Natural killer cell (primary cell): Measurements from ENCODE around the gene TIGD1. TPM values are rescaled to one million over a fixed set of nuclear protein-coding genes. Genes with fewer than 3 reads are reported as not detected.

Experiments used
- ATAC-seq, 3 donors: fragments of 150-1000 bp in 2 of 3; fragments of 200-7000 bp in 1 of 3; cut with Tn5 transposase; 1 replicate in 1 of 3; 2 replicates in 2 of 3; pipeline ENCODE4 v1.10.0; 2021; ENCODE audit warnings: mild to moderate bottlenecking in 2 of 3, moderate library complexity in 2 of 3
- DNase-seq, 2 donors: peaks; one replicate each; pipeline versions ENCODE4 v3.0.0 to v3.0.0-alpha.2; 2013 to 2021; ENCODE audit warnings: mixed read lengths in 1 of 2
- H3K27ac ChIP-seq: one replicate; pipeline ENCODE4 v1.5.1; 2013; ENCODE audit warnings: mild to moderate bottlenecking, low read length
- H3K27me3 ChIP-seq: one replicate; pipeline ENCODE4 v1.6.1; 2013; ENCODE audit warnings: low read length; ENCODE audit not compliant: control insufficient read depth, insufficient read depth
- H3K36me3 ChIP-seq: one replicate; pipeline ENCODE4 v1.6.1; 2013; ENCODE audit warnings: low read length; ENCODE audit not compliant: control insufficient read depth, insufficient read depth
- H3K4me1 ChIP-seq: one replicate; pipeline ENCODE4 v1.6.1; 2013; ENCODE audit warnings: low read length; ENCODE audit not compliant: control insufficient read depth, insufficient read depth
- H3K4me3 ChIP-seq: one replicate; pipeline ENCODE4 v1.5.1; 2013; ENCODE audit warnings: low read length
- H3K9me3 ChIP-seq: one replicate; pipeline ENCODE4 v1.6.1; 2013; ENCODE audit warnings: low read length; ENCODE audit not compliant: control insufficient read depth, insufficient read depth
- H3K27ac Mint-ChIP-seq, 2 donors: one replicate each; pipeline ENCODE4 v1.8.0; 2022; ENCODE audit warnings: mild to moderate bottlenecking in 2 of 2, mixed read lengths in 2 of 2, moderate library complexity in 1 of 2
- H3K27me3 Mint-ChIP-seq, 2 donors: one replicate each; pipeline ENCODE4 v1.8.0; 2022; ENCODE audit warnings: low read depth in 2 of 2, mixed read lengths in 2 of 2
- H3K36me3 Mint-ChIP-seq: one replicate; pipeline ENCODE4 v1.8.0; 2022; ENCODE audit warnings: mixed read lengths
- H3K4me1 Mint-ChIP-seq, 2 donors: one replicate each; pipeline ENCODE4 v1.8.0; 2022; ENCODE audit warnings: mixed read lengths in 2 of 2
- H3K4me3 Mint-ChIP-seq: one replicate; pipeline ENCODE4 v1.8.0; 2022; ENCODE audit warnings: mild to moderate bottlenecking, moderate library complexity, mixed read lengths
- H3K9me3 Mint-ChIP-seq, 2 donors: one replicate each; pipeline ENCODE4 v1.8.0; 2022; ENCODE audit warnings: mixed read lengths in 2 of 2
- WGBS: methylation state at CpG from one replicate; pipeline ENCODE4 v1.1.7; 2013; ENCODE audit warnings: missing lambda C conversion rate; ENCODE audit not compliant: insufficient coverage; 5-methylcytosine and 5-hydroxymethylcytosine counted together
- intact Hi-C: fragments of 100-400 bp; cut with micrococcal nuclease; formaldehyde crosslinking; loops from one replicate; pipeline ENCODE4 v1.14.2; 2022
- total RNA-seq, 4 donors: library from RNA; stranded (reverse); fragments of 120-200 nt in 1 of 4; gene quantifications; one replicate each; pipeline versions ENCODE4 v1.2.3 to v1.2.4, GENCODE V29; 2013 to 2022
- TF ChIP-seq, protein P1 (sequence below): fragments of 200-600 bp; IDR thresholded peaks from one replicate; pipeline ENCODE4 v1.8.0; 2022; ENCODE audit warnings: antibody characterized with exemption

The TIGD1 gene
- total RNA-seq, 3 donors from 2014 or later (not counting 1 experiment from before 2014, with no cell fraction given) = 10.6 to 13.2 (median 12.4) TPM

GRCh38 chr2:232502911-232503808 lies 47.2 kb downstream of the TIGD1 start:
- H3K27ac ChIP-seq = no peak overlapping the region
- DNase-seq (peak; percentile 28 to 69), ATAC-seq (peak; percentile 34 to 77 (median 77))
- H3K27me3 ChIP-seq = peaks cover 17% of the 10 kb centered on the region
- no peak overlapping the region for H3K4me3 ChIP-seq
- 2% methylated on average over 75 of the region's 75 CpGs for WGBS
- Mint-ChIP-seq H3K9me3 (no peaks in the 10 kb centered on the region), H3K4me1 (peaks cover 0 to 8% of the 10 kb centered on the region in 2 donors), H3K27me3 (peaks cover 14 to 39% of the 10 kb centered on the region in 2 donors), H3K4me3 (peak overlapping the region; percentile 9), H3K27ac (no peak overlapping the region), H3K36me3 (no peaks in the 10 kb centered on the region)
- TF ChIP-seq, protein P1, sequence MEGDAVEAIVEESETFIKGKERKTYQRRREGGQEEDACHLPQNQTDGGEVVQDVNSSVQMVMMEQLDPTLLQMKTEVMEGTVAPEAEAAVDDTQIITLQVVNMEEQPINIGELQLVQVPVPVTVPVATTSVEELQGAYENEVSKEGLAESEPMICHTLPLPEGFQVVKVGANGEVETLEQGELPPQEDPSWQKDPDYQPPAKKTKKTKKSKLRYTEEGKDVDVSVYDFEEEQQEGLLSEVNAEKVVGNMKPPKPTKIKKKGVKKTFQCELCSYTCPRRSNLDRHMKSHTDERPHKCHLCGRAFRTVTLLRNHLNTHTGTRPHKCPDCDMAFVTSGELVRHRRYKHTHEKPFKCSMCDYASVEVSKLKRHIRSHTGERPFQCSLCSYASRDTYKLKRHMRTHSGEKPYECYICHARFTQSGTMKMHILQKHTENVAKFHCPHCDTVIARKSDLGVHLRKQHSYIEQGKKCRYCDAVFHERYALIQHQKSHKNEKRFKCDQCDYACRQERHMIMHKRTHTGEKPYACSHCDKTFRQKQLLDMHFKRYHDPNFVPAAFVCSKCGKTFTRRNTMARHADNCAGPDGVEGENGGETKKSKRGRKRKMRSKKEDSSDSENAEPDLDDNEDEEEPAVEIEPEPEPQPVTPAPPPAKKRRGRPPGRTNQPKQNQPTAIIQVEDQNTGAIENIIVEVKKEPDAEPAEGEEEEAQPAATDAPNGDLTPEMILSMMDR = no peak
- intact Hi-C loops = no loop called here
- peaks cover 3% of the 10 kb centered on the region for H3K4me1 ChIP-seq
- no peaks in the 10 kb centered on the region for H3K36me3 ChIP-seq
- no peaks in the 10 kb centered on the region for H3K9me3 ChIP-seq

DNA sequence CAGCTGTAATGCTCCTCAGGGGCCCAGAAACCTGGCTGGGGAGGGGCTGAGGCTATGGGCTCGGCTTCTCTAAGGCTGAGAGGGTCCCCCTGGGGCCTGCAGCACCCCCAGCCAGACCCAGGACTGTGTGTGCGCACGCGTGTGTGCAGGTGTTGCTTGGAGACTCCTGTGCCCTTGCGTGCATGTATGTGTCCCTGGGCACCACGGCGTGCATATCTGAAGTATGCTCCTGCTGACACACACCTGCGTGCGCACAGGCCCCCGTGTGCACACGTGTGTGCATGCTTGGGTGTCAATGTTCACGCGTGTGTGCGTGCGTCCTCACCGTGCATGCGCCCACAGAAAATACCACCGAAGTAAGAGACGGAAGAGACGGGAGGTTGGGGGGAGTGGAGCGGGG lies 47.8 kb downstream of the TIGD1 start:
- Mint-ChIP-seq H3K4me1 (peaks cover 0 to 8% of the 10 kb centered on the region in 2 donors), H3K27me3 (peaks cover 14 to 36% of the 10 kb centered on the region in 2 donors), H3K27ac (no peak overlapping the region), H3K4me3 (peak overlapping the region; percentile 45), H3K9me3 (no peaks in the 10 kb centered on the region), H3K36me3 (no peaks in the 10 kb centered on the region)
- H3K4me1 ChIP-seq = peaks cover 3% of the 10 kb centered on the region
- ATAC-seq (peak; percentile 11 to 37 (median 26)), DNase-seq (peak in 1 of 2 donors; percentile 67)
- intact Hi-C loops = no loop called here
- H3K36me3 ChIP-seq = no peaks in the 10 kb centered on the region
- H3K27me3 ChIP-seq = peaks cover 17% of the 10 kb centered on the region
- TF ChIP-seq, protein P1 = no peak
- no peaks in the 10 kb centered on the region for H3K9me3 ChIP-seq
- H3K4me3 ChIP-seq = no peak overlapping the region
- H3K27ac ChIP-seq = no peak overlapping the region
- WGBS = 11% methylated on average over 16 of the region's 21 CpGs

DNA sequence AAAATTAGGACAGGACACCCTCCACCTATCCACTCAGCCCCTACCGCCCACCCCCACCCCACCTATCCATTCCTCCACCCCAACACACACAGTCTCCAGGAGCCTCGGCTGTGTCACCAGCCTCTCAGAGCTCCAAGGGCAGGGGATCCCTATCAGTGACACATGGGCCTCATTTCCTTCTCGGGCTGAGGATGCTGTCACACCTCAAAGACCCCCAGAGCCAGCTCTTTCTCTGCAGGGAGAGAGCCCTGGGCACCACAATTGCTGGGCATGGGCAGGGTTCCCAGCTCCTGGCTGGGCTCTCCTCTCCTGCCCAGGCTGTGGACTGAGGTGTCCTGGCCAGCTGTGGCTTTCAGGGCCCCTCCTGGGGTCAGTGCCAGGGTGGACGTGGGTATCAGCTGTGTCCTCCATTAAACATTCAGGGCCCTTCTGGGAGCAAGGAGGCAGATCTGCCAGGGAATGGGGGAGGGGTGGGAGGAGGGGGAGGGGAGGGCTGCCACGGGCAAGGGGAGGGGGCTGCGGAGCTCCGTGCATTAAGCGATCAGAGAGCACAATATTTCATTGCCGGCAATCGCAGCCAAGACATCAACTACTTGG lies 48.5 kb downstream of the TIGD1 start:
- Mint-ChIP-seq H3K36me3 (no peaks in the 10 kb centered on the region), H3K9me3 (no peaks in the 10 kb centered on the region), H3K27ac (no peak overlapping the region), H3K4me3 (no peak overlapping the region), H3K27me3 (peaks cover 14 to 36% of the 10 kb centered on the region in 2 donors), H3K4me1 (peaks cover 0 to 8% of the 10 kb centered on the region in 2 donors)
- Histone ChIP-seq H3K9me3 (no peaks in the 10 kb centered on the region), H3K27ac (no peak overlapping the region), H3K4me3 (no peak overlapping the region), H3K4me1 (peaks cover 3% of the 10 kb centered on the region), H3K27me3 (peaks cover 17% of the 10 kb centered on the region), H3K36me3 (no peaks in the 10 kb centered on the region)
- DNase-seq (no peak), ATAC-seq (no peak)
- TF ChIP-seq, protein P1 = no peak
- intact Hi-C loops = no loop called here
- WGBS = 56% methylated on average over 9 of the region's 10 CpGs
